Activated naive CD4-positive, alpha-beta T cell treated with Interleukin-2 at 50 U/mL for 16 hours (primary cell): Measurements from ENCODE around the gene ROPN1.
"Not testable (repeated sequence)": the region's sequence is repeated elsewhere in the genome, so short reads cannot be mapped to it uniquely, and the experiment has no call there.

Experiments used
- DNase-seq: peaks from one replicate; pipeline ENCODE4 v3.0.0-alpha.2; 2020

ROPN1 gene

GRCh38 chr3:123993818-123994217 lies 1.9 kb upstream of the ROPN1 start:
- DNase-seq: no peak

GRCh38 chr3:123986427-123986826 lies 5.5 kb downstream of the ROPN1 start:
- DNase-seq: no peak

GRCh38 chr3:123984957-123985356 lies 7.0 kb downstream of the ROPN1 start:
- no peak for DNase-seq

DNA sequence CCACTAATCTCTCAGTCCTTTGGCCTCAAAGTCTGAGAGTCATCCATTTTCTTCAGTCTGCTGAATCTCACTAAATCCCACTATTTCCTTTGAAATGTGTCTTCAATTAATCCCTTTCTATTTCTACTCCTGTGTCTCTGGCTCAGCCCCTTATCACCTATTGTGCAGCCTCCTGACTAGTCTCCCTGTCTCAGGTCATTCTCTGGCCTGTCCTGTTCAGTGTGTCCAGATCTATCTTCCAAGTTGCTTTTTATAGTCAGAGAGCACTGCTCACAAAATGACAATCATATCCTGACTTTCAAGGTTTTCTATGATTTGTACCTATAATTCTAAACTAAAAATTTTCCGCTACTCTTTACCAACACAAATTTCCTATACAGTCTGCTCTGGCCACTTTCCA lies 7.6 kb downstream of the ROPN1 start:
- no peak for DNase-seq

- not testable (repeated sequence) for DNase-seq
Observed at GRCh38 chr3:123981317-123981716, 10.6 kb downstream of the ROPN1 start.

DNA sequence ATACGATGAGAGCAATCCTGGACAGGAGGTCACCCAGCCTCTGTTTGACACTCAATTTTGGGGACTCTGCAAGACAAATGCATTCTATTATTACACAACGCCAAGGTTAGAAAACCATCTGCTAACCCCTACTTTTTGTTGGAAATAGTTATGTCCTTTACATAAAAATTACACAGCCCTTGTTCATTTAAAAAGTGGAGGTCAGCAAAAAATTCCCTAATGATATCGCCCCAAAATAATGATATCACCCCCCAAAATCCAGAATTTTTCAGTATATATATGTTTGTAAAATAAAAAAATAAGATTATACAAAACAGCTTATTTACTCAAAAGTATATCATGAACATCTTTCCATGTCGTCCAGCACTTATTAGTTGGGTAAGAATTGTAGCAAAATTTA lies 11.4 kb downstream of the ROPN1 start:
- no peak for DNase-seq

DNA sequence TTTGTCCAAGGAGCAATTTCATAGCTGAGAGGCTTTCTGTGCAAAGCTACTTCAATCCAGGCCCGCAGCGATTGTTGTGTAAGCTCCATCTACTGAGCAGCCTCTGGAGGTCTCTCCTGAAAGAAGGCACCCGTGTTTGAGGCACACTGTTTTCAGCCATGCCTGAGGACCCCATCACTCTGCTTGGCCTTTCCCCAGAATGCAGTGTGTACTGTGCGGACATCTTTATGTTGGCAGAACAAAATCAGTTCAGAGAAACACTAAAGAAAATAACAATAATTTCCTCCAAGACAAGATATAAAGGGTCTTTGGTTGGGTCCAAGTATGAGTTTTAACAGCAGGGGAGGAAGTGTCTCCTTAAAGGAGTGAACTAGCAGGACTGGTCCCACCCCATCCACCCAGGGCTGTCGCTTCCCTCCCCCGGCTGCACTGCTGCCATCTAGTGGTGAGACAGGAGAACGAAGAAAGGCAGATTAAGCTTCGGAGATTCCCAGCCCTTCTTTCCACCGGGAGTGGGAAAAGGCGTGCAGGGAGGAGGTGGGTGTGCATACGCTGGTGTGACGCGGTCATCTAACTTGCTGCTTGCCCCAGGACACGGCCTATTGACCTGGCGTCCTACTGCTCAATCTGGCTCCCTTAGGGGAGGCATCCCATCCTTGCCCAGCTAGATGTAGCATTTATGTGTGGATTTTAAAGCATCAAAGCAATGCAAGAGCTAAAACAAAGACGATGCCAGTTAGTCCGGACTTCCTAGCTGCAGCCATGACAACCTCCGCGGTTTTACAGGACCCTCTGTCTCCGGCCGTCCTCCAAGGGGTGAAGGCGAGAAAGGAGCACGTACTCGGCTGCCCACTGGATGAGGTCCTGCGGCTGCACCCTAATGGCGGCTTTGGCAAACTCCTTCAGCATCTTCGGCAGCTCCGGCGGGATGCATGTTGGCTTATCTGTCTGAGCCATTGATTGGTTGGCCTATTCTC lies 12.1 kb downstream of the ROPN1 start:
- peak; percentile 28 for DNase-seq

GRCh38 chr3:123976904-123977303 lies 15.0 kb downstream of the ROPN1 start:
- DNase-seq: not testable (repeated sequence)

- not testable (repeated sequence) for DNase-seq
Observed at GRCh38 chr3:123976181-123976898, 15.6 kb downstream of the ROPN1 start.

GRCh38 chr3:123975030-123975429 lies 16.9 kb downstream of the ROPN1 start:
- not testable (repeated sequence) for DNase-seq

DNA sequence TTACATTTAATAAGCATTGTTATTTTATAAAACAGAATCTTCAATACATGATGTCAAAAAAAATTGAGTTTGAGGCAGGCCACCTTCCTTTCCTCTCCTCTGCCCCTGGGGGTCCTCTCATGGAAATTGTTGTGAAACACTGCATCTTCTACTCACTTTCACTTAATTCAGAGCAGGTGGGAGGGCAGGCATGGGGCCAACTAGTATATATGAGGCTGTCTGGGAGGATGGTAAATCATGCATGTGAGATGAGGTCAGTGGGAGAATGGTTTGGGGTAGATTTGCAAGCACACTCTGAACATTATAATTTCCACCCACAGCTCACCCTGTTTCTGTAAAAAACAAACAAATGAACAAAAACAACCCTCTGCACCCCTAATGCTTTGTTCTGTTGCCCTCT lies 20.5 kb downstream of the ROPN1 start:
- no peak for DNase-seq

DNA sequence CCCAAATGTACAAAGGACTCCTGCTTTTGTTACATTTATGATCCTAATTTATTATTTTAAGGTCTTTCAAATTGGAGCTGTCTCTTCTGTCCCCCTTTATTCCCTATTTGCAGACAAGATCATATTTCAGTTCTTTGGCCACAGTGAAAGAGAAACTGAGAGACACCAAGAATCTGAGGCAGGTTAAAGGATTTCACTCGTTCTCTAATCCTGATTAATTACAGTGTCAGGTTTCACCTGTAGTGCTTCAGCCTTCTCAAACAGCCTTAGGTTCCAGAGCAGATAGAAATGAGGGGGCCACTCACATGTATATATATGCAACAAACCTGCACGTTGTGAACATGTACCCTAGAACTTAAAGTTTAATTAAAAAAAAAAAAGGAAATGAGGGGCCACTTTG lies 24.7 kb downstream of the ROPN1 start:
- not testable (repeated sequence) for DNase-seq

DNA sequence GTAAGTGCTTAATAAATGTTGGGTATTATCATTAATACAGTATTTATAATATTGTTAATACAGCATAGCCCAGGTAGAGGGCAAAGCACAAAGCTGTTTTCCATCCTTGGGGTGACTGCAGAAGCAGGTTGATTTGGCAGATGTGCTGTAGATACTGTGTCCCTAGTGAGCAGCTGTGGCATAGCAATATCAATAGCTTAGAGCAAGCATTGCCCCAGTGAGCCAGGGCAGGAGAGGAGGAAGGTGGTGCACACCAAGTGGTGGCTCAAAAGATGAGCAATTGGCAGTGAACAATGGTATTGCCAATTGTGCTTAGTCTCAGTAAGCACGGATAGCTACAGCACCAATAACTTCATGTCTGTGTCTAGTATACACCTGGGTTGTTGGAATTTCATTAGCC lies 25.1 kb downstream of the ROPN1 start:
- not testable (repeated sequence) for DNase-seq

DNA sequence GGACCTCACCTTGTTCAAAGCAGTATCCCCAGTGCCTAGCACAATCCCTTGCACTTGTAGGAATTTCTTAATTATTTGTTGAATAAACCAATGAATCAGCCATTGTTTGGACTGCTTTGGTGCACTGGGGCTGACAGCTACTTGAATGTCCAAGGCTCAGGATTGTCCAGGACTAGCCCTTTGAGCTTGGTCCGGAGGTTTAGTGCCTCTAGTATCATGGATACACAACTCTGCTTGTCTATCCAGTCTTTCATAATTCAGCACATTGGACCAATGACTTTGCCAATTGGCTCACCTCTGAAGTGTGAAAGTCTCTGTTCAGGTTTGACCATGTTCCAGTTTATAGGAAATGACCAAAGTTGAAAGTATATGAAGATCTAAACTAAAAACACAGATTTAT lies 27.1 kb downstream of the ROPN1 start:
- not testable (repeated sequence) for DNase-seq

- DNase-seq: no peak
Observed at GRCh38 chr3:123961508-123961856, 30.4 kb downstream of the ROPN1 start.

DNA sequence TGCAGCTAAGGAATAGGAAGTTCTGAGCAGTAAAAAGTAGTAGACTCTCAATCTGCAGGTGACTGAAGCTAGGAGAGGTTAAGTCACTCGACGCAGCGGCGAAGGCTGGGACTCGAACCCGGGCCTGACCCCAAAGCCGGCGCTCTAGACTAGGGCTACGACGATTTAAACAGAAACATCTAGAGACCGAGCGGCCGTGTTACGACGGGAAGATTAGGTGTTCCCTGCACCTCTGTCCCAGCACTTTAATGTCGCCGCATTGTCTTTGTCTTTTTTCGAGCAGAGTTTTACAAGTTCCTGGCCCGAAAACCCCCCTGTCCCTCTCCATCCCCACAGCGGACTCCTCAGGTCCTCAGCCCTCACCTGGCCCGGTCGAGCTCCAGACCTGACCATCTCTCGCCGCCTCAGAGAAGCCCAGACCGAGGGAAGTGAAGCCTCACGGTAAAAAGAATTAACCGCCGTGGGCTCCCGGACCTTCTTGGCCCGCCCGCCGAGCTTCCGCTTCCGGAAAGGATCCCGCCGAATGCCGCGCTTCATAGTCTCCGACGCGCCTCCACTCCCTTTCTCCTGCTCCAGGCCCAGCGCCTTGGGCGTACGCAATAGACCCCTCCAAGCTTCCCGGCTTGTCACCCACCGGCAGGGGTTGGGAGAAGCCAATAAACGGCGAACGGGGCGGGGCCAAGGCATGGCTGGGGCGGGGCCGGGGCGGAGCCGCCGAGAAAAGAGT lies 31.0 kb downstream of the ROPN1 start, which contains the start of gene CCDC14:
CCDC14 (minus strand) TSS at position 449 of the 727 bp plus-strand sequence; CDS start at position 393, 56 bp downstream.
- DNase-seq: peak; percentile 79

DNA sequence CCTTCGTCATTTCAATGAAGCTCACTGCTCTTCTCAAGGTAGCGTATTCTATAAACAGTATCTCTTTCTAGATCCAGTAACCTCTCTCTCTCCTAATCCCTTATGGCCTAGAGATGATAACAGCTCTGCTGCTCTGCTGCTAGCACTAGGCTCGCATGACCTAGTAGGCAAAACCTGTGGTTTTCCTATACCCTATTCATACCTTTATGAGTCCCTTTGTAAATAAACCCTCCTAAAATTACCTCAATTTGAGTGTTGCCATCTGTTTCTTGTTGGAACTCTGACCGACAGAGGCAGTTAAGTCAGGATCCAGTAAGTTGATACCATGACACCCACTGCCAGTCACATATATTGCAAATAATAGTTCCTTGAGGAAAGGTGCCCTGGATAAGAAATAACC lies 38.2 kb downstream of the ROPN1 start:
- DNase-seq: no peak

DNA sequence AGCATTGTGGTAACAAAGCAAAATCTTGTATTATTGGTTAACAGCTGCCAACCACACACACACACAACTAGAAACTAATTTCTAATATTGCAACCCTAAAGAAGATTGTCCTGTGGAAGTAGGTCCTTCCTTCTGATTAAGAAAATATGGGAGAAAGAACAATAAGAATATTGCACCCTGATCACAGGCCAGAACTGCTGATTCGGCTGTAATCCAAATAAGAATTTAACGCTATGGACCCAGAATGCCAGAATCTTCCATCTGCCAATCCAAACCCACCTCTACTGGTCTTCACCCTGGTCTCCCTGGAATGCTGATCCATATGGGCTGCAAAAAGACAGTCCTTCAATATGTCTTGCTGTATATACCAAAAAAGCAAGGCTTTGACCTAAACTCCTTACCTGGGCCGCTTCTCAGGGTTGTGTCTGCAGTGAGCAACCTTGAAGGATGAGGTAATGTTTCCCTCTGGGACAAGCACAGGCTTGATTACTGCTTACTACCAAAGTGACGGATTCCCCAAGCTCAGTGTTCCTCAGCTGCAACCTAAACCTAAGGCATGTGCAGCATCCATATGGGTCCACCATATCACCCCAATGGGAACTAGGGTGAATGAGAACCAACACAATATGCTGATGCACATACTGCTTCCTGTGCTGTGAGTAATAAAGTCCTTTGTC lies 38.9 kb downstream of the ROPN1 start:
- no peak for DNase-seq

- no peak for DNase-seq
Observed at GRCh38 chr3:123951522-123952447, 40.1 kb downstream of the ROPN1 start.

- DNase-seq: no peak
Observed at GRCh38 chr3:123949641-123950040, 42.3 kb downstream of the ROPN1 start.

DNA sequence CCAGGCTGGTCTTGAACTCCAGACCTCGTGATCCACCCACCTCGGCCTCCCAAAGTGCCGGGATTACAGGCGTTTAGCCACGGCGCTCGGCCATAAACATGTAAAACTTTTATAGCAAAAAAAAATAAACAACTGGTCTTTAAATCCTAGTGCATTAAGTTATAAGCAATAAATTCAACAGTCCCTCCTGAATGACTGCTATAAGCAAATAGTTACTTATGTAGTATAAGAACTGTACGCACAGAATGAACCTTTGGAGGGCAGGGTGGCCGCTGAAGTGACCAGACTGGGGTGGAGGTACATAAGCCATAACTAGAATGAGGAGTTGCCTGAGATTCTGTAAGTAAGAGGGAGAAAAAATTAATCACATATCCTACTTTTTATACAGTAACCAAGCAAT lies 43.5 kb downstream of the ROPN1 start:
- no peak for DNase-seq
